Mesenchymal stem cell (in vitro differentiated cells and primary cell): ENCODE results near the gene ARPC4.

Experiments used
- DNase-seq: peaks from one replicate; pipeline ENCODE4 v3.0.0-alpha.2; 2013
- H2AFZ ChIP-seq: one replicate; pipeline ENCODE4 v1.6.1; 2013; ENCODE audit warnings: low read depth, mild to moderate bottlenecking, control low read depth, inconsistent platforms, low read length, moderate library complexity
- H2AK5ac ChIP-seq: 2 replicates; pipeline ENCODE4 v1.6.1; 2013; ENCODE audit warnings: low read length, moderate library complexity, mild to moderate bottlenecking, inconsistent platforms; ENCODE audit not compliant: severe bottlenecking
- H2BK120ac ChIP-seq: one replicate; pipeline ENCODE4 v1.6.1; 2013; ENCODE audit warnings: low read depth, mild to moderate bottlenecking, inconsistent platforms, low read length, moderate library complexity
- H2BK12ac ChIP-seq, 2 experiments: one replicate each; pipeline ENCODE4 v1.6.1; 2013; ENCODE audit warnings: inconsistent platforms in 2 of 2, low read length in 2 of 2, mild to moderate bottlenecking in 2 of 2, moderate library complexity in 2 of 2, control low read depth in 1 of 2
- H2BK15ac ChIP-seq: one replicate; pipeline ENCODE4 v1.6.1; 2013; ENCODE audit warnings: mild to moderate bottlenecking, low read depth, inconsistent platforms; ENCODE audit not compliant: poor library complexity, severe bottlenecking
- H2BK5ac ChIP-seq: 2 replicates; pipeline ENCODE4 v1.6.1; 2013; ENCODE audit warnings: low read depth, mild to moderate bottlenecking, low read length, control low read depth, inconsistent platforms; ENCODE audit not compliant: poor library complexity, severe bottlenecking
- H3K14ac ChIP-seq, 2 experiments: one replicate each; pipeline ENCODE4 v1.6.1; 2013; ENCODE audit warnings: inconsistent platforms in 2 of 2, low read length in 2 of 2, control low read depth in 1 of 2, mild to moderate bottlenecking in 1 of 2, moderate library complexity in 1 of 2
- H3K18ac ChIP-seq, 2 experiments: one replicate each; pipeline ENCODE4 v1.6.1; 2013; ENCODE audit warnings: inconsistent platforms in 2 of 2, low read length in 2 of 2, control low read depth in 1 of 2, low read depth in 1 of 2, mild to moderate bottlenecking in 1 of 2
- H3K23ac ChIP-seq, 2 experiments: one replicate each; pipeline ENCODE4 v1.6.1; 2013; ENCODE audit warnings: inconsistent platforms in 2 of 2, low read length in 2 of 2, mild to moderate bottlenecking in 2 of 2, moderate library complexity in 2 of 2, control low read depth in 1 of 2
- H3K27ac ChIP-seq: 2 replicates; pipeline ENCODE4 v1.5.1; 2013; ENCODE audit warnings: mild to moderate bottlenecking, moderate library complexity, low read length, control low read depth, inconsistent platforms; ENCODE audit not compliant: poor library complexity, severe bottlenecking
- H3K27me3 ChIP-seq, 2 experiments: 2 replicates each; pipeline versions ENCODE4 v1.6.1 to v1.7.0; 2013; ENCODE audit warnings: low read length in 2 of 2, mild to moderate bottlenecking in 2 of 2, moderate library complexity in 2 of 2, control low read depth in 1 of 2, inconsistent platforms in 1 of 2; ENCODE audit not compliant: control insufficient read depth in 1 of 2, insufficient read depth in 1 of 2
- H3K36me3 ChIP-seq, 2 experiments: 2 replicates each; pipeline versions ENCODE4 v1.6.1 to v1.7.0; 2013; ENCODE audit warnings: low read length in 2 of 2, control low read depth in 1 of 2, inconsistent platforms in 1 of 2, low read depth in 1 of 2, mild to moderate bottlenecking in 1 of 2; ENCODE audit not compliant: insufficient read depth in 2 of 2, control insufficient read depth in 1 of 2
- H3K4ac ChIP-seq, 2 experiments: one replicate each; pipeline ENCODE4 v1.6.1; 2013; ENCODE audit warnings: inconsistent platforms in 2 of 2, low read length in 2 of 2, mild to moderate bottlenecking in 2 of 2, moderate library complexity in 2 of 2, control low read depth in 1 of 2, low read depth in 1 of 2
- H3K4me1 ChIP-seq: 2 replicates; pipeline ENCODE4 v1.6.1; 2013; ENCODE audit warnings: low read depth, low read length, control low read depth; ENCODE audit not compliant: control insufficient read depth, insufficient read depth
- H3K4me2 ChIP-seq: 2 replicates; pipeline ENCODE4 v1.6.1; 2013; ENCODE audit warnings: low read length, mild to moderate bottlenecking, inconsistent platforms; ENCODE audit not compliant: poor library complexity, severe bottlenecking
- H3K4me3 ChIP-seq, 2 experiments: 2 replicates each; pipeline versions ENCODE4 v1.5.1 to v1.7.0; 2013; ENCODE audit warnings: low read length in 2 of 2, mild to moderate bottlenecking in 2 of 2, control low read depth in 1 of 2, low read depth in 1 of 2; ENCODE audit not compliant: insufficient read depth in 1 of 2
- H3K79me1 ChIP-seq: replicated peaks from 2 replicates; pipeline ENCODE4 v1.6.1; 2013; ENCODE audit warnings: mild to moderate bottlenecking, control low read depth, low read length, inconsistent platforms; ENCODE audit not compliant: poor library complexity, severe bottlenecking
- H3K9ac ChIP-seq: 2 replicates; pipeline ENCODE4 v1.7.0; 2013; ENCODE audit warnings: mild to moderate bottlenecking, low read length, moderate library complexity
- H3K9me3 ChIP-seq: 2 replicates; pipeline ENCODE4 v1.7.0; 2013; ENCODE audit warnings: mild to moderate bottlenecking, low read length; ENCODE audit not compliant: control insufficient read depth
- H4K8ac ChIP-seq: one replicate; pipeline ENCODE4 v1.6.1; 2013; ENCODE audit warnings: inconsistent platforms, mild to moderate bottlenecking, low read length, moderate library complexity
- H4K91ac ChIP-seq: one replicate; pipeline ENCODE4 v1.6.1; 2013; ENCODE audit warnings: mild to moderate bottlenecking, low read length, inconsistent platforms
- WGBS: methylation state at CpG from one replicate; pipeline ENCODE4 v1.1.7; 2013; ENCODE audit warnings: mixed read lengths; 5-methylcytosine and 5-hydroxymethylcytosine counted together

The ARPC4 gene

GRCh38 chr3:9810846-9811245, 18.0 kb downstream of the ARPC4 start:
- Histone ChIP-seq H2AK5ac (peak overlapping the region; percentile 12), H3K14ac (peak overlapping the region in 1 of 2 experiments; percentile 26), H2BK120ac (no peak overlapping the region), H4K91ac (no peak overlapping the region), H3K9ac (peak overlapping the region; percentile 95), H2BK5ac (no peak overlapping the region), H3K4ac (peak overlapping the region in 1 of 2 experiments; percentile 71), H3K4me1 (peaks cover 23% of the 10 kb centered on the region), H3K79me1 (peaks cover 10% of the 10 kb centered on the region), H4K8ac (peak overlapping the region; percentile 81), H3K23ac (peak overlapping the region in 1 of 2 experiments; percentile 94), H3K9me3 (no peaks in the 10 kb centered on the region), H2AFZ (no peak overlapping the region), H3K4me3 (peak overlapping the region in 1 of 2 experiments; percentile 91), H2BK15ac (peak overlapping the region; percentile 12), H3K4me2 (peak overlapping the region; percentile 72), H3K18ac (peak overlapping the region in 1 of 2 experiments; percentile 29), H3K36me3 (peaks cover 40 to 44% of the 10 kb centered on the region in 2 experiments), H2BK12ac (peak overlapping the region in 1 of 2 experiments; percentile 37), H3K27ac (no peak overlapping the region), H3K27me3 (no peaks in the 10 kb centered on the region)
- no peak for DNase-seq
- 89% methylated on average over 10 of the region's 10 CpGs for WGBS

GRCh38 chr3:9812870-9813483, 20.1 kb downstream of the ARPC4 start:
- no peak overlapping the region for H3K18ac ChIP-seq
- DNase-seq, result no peak
- H2AFZ ChIP-seq, result no peak overlapping the region
- WGBS, result 99% methylated on average over 9 of the region's 9 CpGs
- H2BK12ac ChIP-seq, result no peak overlapping the region
- peak overlapping the region; percentile 41 for H4K91ac ChIP-seq
- H2BK15ac ChIP-seq, result no peak overlapping the region
- H3K14ac ChIP-seq, result no peak overlapping the region
- H3K27ac ChIP-seq, result no peak overlapping the region
- H3K36me3 ChIP-seq, result peaks cover 35 to 38% of the 10 kb centered on the region in 2 experiments
- H3K4me2 ChIP-seq, result no peak overlapping the region
- H3K9ac ChIP-seq, result no peak overlapping the region
- no peak overlapping the region for H4K8ac ChIP-seq
- peaks cover 5% of the 10 kb centered on the region for H3K79me1 ChIP-seq
- no peak overlapping the region for H2AK5ac ChIP-seq
- peaks cover 25% of the 10 kb centered on the region for H3K4me1 ChIP-seq
- H3K4me3 ChIP-seq, result no peak overlapping the region
- no peak overlapping the region for H3K4ac ChIP-seq
- no peak overlapping the region for H2BK5ac ChIP-seq
- no peak overlapping the region for H2BK120ac ChIP-seq
- H3K27me3 ChIP-seq, result no peaks in the 10 kb centered on the region
- no peak overlapping the region for H3K23ac ChIP-seq
- H3K9me3 ChIP-seq, result no peaks in the 10 kb centered on the region

- no peak overlapping the region for H2BK5ac ChIP-seq
- no peak overlapping the region for H2AK5ac ChIP-seq
- no peak overlapping the region for H3K18ac ChIP-seq
- peaks cover 40 to 56% of the 10 kb centered on the region in 2 experiments for H3K36me3 ChIP-seq
- WGBS, result 93% methylated on average over 9 of the region's 9 CpGs
- H2BK12ac ChIP-seq, result no peak overlapping the region
- H3K23ac ChIP-seq, result no peak overlapping the region
- no peak overlapping the region for H4K8ac ChIP-seq
- no peak overlapping the region for H3K27ac ChIP-seq
- H3K4me2 ChIP-seq, result no peak overlapping the region
- H3K4me3 ChIP-seq, result no peak overlapping the region
- H3K79me1 ChIP-seq, result peaks cover 5% of the 10 kb centered on the region
- no peak overlapping the region for H2AFZ ChIP-seq
- H3K4ac ChIP-seq, result no peak overlapping the region
- no peaks in the 10 kb centered on the region for H3K27me3 ChIP-seq
- no peak overlapping the region for H3K9ac ChIP-seq
- H4K91ac ChIP-seq, result peak overlapping the region; percentile 10
- DNase-seq, result no peak
- no peaks in the 10 kb centered on the region for H3K9me3 ChIP-seq
- peaks cover 8% of the 10 kb centered on the region for H3K4me1 ChIP-seq
- H2BK15ac ChIP-seq, result peak overlapping the region; percentile 37
- H3K14ac ChIP-seq, result no peak overlapping the region
- H2BK120ac ChIP-seq, result no peak overlapping the region
These were observed 23.1 kb downstream of the ARPC4 start for GRCh38 chr3:9815986-9816385.

GRCh38 chr3:9817436-9817835, 24.6 kb downstream of the ARPC4 start:
- no peaks in the 10 kb centered on the region for H3K9me3 ChIP-seq
- H2BK5ac ChIP-seq, result no peak overlapping the region
- peaks cover 5% of the 10 kb centered on the region for H3K79me1 ChIP-seq
- no peak overlapping the region for H3K23ac ChIP-seq
- H3K4ac ChIP-seq, result no peak overlapping the region
- no peak overlapping the region for H2AK5ac ChIP-seq
- no peak overlapping the region for H3K4me2 ChIP-seq
- no peak overlapping the region for H4K8ac ChIP-seq
- no peaks in the 10 kb centered on the region for H3K27me3 ChIP-seq
- peaks cover 8% of the 10 kb centered on the region for H3K4me1 ChIP-seq
- WGBS, result 94% methylated on average over 6 of the region's 6 CpGs
- no peak overlapping the region for H4K91ac ChIP-seq
- H2BK15ac ChIP-seq, result no peak overlapping the region
- no peak overlapping the region for H2AFZ ChIP-seq
- H3K18ac ChIP-seq, result no peak overlapping the region
- no peak overlapping the region for H2BK12ac ChIP-seq
- no peak overlapping the region for H3K14ac ChIP-seq
- H2BK120ac ChIP-seq, result no peak overlapping the region
- H3K4me3 ChIP-seq, result no peak overlapping the region
- no peak overlapping the region for H3K9ac ChIP-seq
- peaks cover 40 to 59% of the 10 kb centered on the region in 2 experiments for H3K36me3 ChIP-seq
- no peak overlapping the region for H3K27ac ChIP-seq
- no peak for DNase-seq
